Activated CD8-positive, alpha-beta T cell treated with anti-CD3 and anti-CD28 coated beads for 36 hours (primary cell): ENCODE results near the gene IQUB. TPM values are rescaled to one million over a fixed set of nuclear protein-coding genes. Genes with fewer than 3 reads are reported as not detected.
"Not testable (repeated sequence)": the region's sequence is repeated elsewhere in the genome, so short reads cannot be mapped to it uniquely, and the experiment has no call there.

Experiments
- ATAC-seq: fragments of 200-7000 bp; cut with Tn5 transposase; one replicate; pipeline ENCODE4 v1.10.0; 2021; ENCODE audit warnings: mild to moderate bottlenecking, moderate library complexity
- CTCF ChIA-PET: fragments of 350-600 bp; sonication (Branson Sonifier 250); formaldehyde crosslinking; loops from one replicate; lab custom pipeline; 2021; ENCODE audit warnings: antibody characterized with exemption; lab: Charles Lee
- POLR2A ChIA-PET: fragments of 350-600 bp; sonication (Branson Sonifier 250); formaldehyde crosslinking; loops from one replicate; lab custom pipeline; 2021; ENCODE audit warnings: antibody characterized with exemption; lab: Charles Lee
- DNase-seq: peaks from one replicate; pipeline ENCODE4 v3.0.0-alpha.2; 2020
- H3K27ac Mint-ChIP-seq: one replicate; pipeline ENCODE4 v1.8.0; 2021; ENCODE audit warnings: mild to moderate bottlenecking, mixed read lengths
- H3K27me3 Mint-ChIP-seq: one replicate; pipeline ENCODE4 v1.8.0; 2021; ENCODE audit warnings: mixed read lengths
- H3K36me3 Mint-ChIP-seq: one replicate; pipeline ENCODE4 v1.8.0; 2021; ENCODE audit warnings: low read depth, mixed read lengths
- H3K4me1 Mint-ChIP-seq: one replicate; pipeline ENCODE4 v1.8.0; 2021; ENCODE audit warnings: low read depth, mixed read lengths
- H3K4me3 Mint-ChIP-seq: one replicate; pipeline ENCODE4 v1.8.0; 2021; ENCODE audit warnings: mild to moderate bottlenecking, moderate library complexity, mixed read lengths
- H3K9me3 Mint-ChIP-seq: one replicate; pipeline ENCODE4 v1.8.0; 2021; ENCODE audit warnings: mixed read lengths
- CTCF ChIP-seq: fragments of 200-600 bp; IDR thresholded peaks from one replicate; pipeline ENCODE4 v1.8.0; 2022; ENCODE audit warnings: antibody characterized with exemption, mild to moderate bottlenecking
- intact Hi-C: fragments of 100-400 bp; cut with micrococcal nuclease; formaldehyde crosslinking; loops from one replicate; pipeline ENCODE4 v1.10.0; 2022
- total RNA-seq, 2 experiments: library from RNA; stranded (reverse); gene quantifications; one replicate each; pipeline ENCODE4 v1.2.3, GENCODE V29; 2021

The IQUB gene
- total RNA-seq, 2 experiments from 2014 or later = 0.09 TPM; not detected in 1

GRCh38 chr7:123410273-123410904, 124.0 kb downstream of the IQUB start:
- Mint-ChIP-seq H3K36me3 (no peaks in the 10 kb centered on the region), H3K27ac (no peak overlapping the region), H3K4me1 (no peaks in the 10 kb centered on the region), H3K9me3 (no peaks in the 10 kb centered on the region), H3K27me3 (no peaks in the 10 kb centered on the region), H3K4me3 (no peak overlapping the region)
- TF ChIP-seq CTCF = no peak
- ATAC-seq = no peak
- ChIA-PET POLR2A (no interaction called here), CTCF (no interaction called here)
- intact Hi-C loops = no loop called here
- no peak for DNase-seq

- POLR2A ChIA-PET, DNase-seq, CTCF ChIA-PET, H3K27ac Mint-ChIP-seq, H3K4me3 Mint-ChIP-seq, H3K9me3 Mint-ChIP-seq, ATAC-seq, H3K27me3 Mint-ChIP-seq, intact Hi-C loops, H3K4me1 Mint-ChIP-seq, H3K36me3 Mint-ChIP-seq: not testable (repeated sequence)
Observed at GRCh38 chr7:123407951-123408350, 126.4 kb downstream of the IQUB start.

Other genes with a start within 250 kb of the IQUB start
- 10 to 100 TPM; 62.8 to 63.7 TPM for gene NDUFA5, start 23.2 kb upstream of the IQUB start, total RNA-seq
- gene ASB15, start 67.2 kb upstream of the IQUB start, total RNA-seq = not detected
- gene LMOD2, start 121.3 kb upstream of the IQUB start, total RNA-seq = not detected
- 1 to 10 TPM; 5.8 to 5.9 TPM for gene WASL, start 214.4 kb upstream of the IQUB start, total RNA-seq